ENCODE results near the gene PRKACB.

DNA sequence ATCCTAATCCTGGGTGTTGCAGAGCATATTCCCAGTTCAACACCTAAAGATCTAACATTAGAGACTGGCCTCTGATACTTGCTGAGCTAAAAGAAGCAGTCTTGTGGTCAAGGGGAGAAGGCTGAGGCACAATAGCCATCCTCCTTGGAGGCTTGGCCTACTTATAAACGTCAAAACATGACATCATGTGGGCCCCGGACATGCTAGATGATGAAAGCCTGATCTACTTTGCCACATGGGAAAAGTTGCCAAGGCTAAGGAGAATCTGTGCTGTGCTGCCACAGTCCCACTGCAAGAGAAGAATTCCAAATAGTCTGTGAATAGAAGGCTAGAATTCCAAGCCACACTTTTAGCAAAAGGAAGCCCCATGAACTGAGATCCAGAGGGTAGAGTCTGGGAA, 113.5 kb downstream of the PRKACB start:
- TF ChIP-seq, protein P1, sequence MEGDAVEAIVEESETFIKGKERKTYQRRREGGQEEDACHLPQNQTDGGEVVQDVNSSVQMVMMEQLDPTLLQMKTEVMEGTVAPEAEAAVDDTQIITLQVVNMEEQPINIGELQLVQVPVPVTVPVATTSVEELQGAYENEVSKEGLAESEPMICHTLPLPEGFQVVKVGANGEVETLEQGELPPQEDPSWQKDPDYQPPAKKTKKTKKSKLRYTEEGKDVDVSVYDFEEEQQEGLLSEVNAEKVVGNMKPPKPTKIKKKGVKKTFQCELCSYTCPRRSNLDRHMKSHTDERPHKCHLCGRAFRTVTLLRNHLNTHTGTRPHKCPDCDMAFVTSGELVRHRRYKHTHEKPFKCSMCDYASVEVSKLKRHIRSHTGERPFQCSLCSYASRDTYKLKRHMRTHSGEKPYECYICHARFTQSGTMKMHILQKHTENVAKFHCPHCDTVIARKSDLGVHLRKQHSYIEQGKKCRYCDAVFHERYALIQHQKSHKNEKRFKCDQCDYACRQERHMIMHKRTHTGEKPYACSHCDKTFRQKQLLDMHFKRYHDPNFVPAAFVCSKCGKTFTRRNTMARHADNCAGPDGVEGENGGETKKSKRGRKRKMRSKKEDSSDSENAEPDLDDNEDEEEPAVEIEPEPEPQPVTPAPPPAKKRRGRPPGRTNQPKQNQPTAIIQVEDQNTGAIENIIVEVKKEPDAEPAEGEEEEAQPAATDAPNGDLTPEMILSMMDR (conservative IDR thresholded peaks at IDR 0.05; ENCODE audit: low read length): no peak
- TF ChIP-seq EZH2phosphoT487 (IDR thresholded peaks at IDR 0.05; ENCODE audit: borderline replicate concordance, low read depth, low read length): no peak
